T47D (cell line): Measurements from ENCODE around the gene ELFN1.

Source experiments
- DNase-seq, 2 experiments: peaks; one replicate each; pipeline versions ENCODE4 v3.0.0 to v3.0.0-alpha.2; 2011 to 2012; ENCODE audit warnings: low read depth in 1 of 2, low spot score in 1 of 2
- JUND ChIP-seq: IDR thresholded peaks from 2 replicates; pipeline ENCODE4 v1.6.1; 2012; ENCODE audit warnings: low read depth
- in situ Hi-C: cut with HindIII; loops from 2 replicates; pipeline ENCODE4 v1.10.0; 2016; ENCODE audit warnings: low sequenced_read_pairs, low pct_unique_long_range_greater_than_20kb

Gene ELFN1

GRCh38 chr7:1692515-1693418 lies 22.7 kb downstream of the ELFN1 start:
- in situ Hi-C loops: no loop called here
- DNase-seq: no peak
- TF ChIP-seq JUND: no peak

GRCh38 chr7:1693419-1693990 lies 23.4 kb downstream of the ELFN1 start:
- in situ Hi-C loops: no loop called here
- TF ChIP-seq JUND: no peak
- no peak for DNase-seq

GRCh38 chr7:1693991-1694524 lies 24.0 kb downstream of the ELFN1 start:
- DNase-seq: no peak
- no peak for TF ChIP-seq JUND

GRCh38 chr7:1694611-1695511 lies 24.8 kb downstream of the ELFN1 start:
- DNase-seq: no peak
- in situ Hi-C loops: no loop called here
- no peak for TF ChIP-seq JUND

More at GRCh38 chr7:1693991-1694524, 24.0 kb downstream of the ELFN1 start:
- in situ Hi-C loops: no loop called here

- no peak for TF ChIP-seq JUND
- DNase-seq: no peak
- in situ Hi-C loops: no loop called here
Measured at GRCh38 chr7:1695800-1696454, 25.9 kb downstream of the ELFN1 start.

GRCh38 chr7:1696671-1697498 lies 26.8 kb downstream of the ELFN1 start:
- in situ Hi-C loops: no loop called here
- TF ChIP-seq JUND: no peak
- DNase-seq: no peak

- DNase-seq: no peak
- in situ Hi-C loops: no loop called here
Measured at GRCh38 chr7:1697499-1698125, 27.5 kb downstream of the ELFN1 start.

GRCh38 chr7:1698201-1698600 lies 28.1 kb downstream of the ELFN1 start:
- TF ChIP-seq JUND: no peak
- in situ Hi-C loops: no loop called here

More at GRCh38 chr7:1697499-1698125, 27.5 kb downstream of the ELFN1 start:
- no peak for TF ChIP-seq JUND

GRCh38 chr7:1698951-1699350 lies 28.9 kb downstream of the ELFN1 start:
- in situ Hi-C loops: no loop called here
- no peak for TF ChIP-seq JUND
- no peak for DNase-seq

More at GRCh38 chr7:1698201-1698600, 28.1 kb downstream of the ELFN1 start:
- DNase-seq: no peak

- no peak for DNase-seq
- in situ Hi-C loops: no loop called here
- TF ChIP-seq JUND: no peak
Measured at GRCh38 chr7:1700086-1700485, 30.0 kb downstream of the ELFN1 start.
